Endothelial cell of umbilical vein (primary cell): Measurements from ENCODE around the gene KLHL41. TPM values are rescaled to one million over a fixed set of nuclear protein-coding genes. Genes with fewer than 3 reads are reported as not detected.

ENCODE experiments used
- BruUV-seq: library from RNA; stranded (reverse); fragments of 400-500 nt; replicated peaks from 2 replicates; lab custom pipeline; 2021; lab: Mats Ljungman, UMichigan
- CTCF ChIA-PET: fragments of 300-600, 350-600 bp; sonication (Branson Sonifier 250); formaldehyde crosslinking; loops from one replicate; lab custom pipeline; 2021; ENCODE audit warnings: antibody characterized with exemption, inconsistent platforms; lab: Charles Lee
- POLR2A ChIA-PET: fragments of 300-600, 350-600 bp; sonication (Branson Sonifier 250); formaldehyde crosslinking; loops from one replicate; lab custom pipeline; 2021; ENCODE audit warnings: antibody characterized with exemption, inconsistent platforms; lab: Charles Lee
- DNase-seq: peaks from one replicate; pipeline ENCODE4 v3.0.0-alpha.2; 2011; ENCODE audit warnings: low read depth, low spot score
- FAIRE-seq: peaks from 2 replicates; lab custom pipeline; 2011; peaks lifted over from hg19 to GRCh38; lab: Jason Lieb, UNC
- H2AFZ ChIP-seq: 2 replicates; pipeline ENCODE4 v1.6.0; 2012; ENCODE audit warnings: low read depth, low read length, control low read depth, inconsistent platforms
- H3K27ac ChIP-seq: 2 replicates; pipeline ENCODE4 v1.5.1; 2011; ENCODE audit warnings: low read depth, mild to moderate bottlenecking, control low read depth, low read length, moderate library complexity; ENCODE audit not compliant: insufficient read depth
- H3K27me3 ChIP-seq, 2 experiments: 2 replicates each; pipeline versions ENCODE4 v1.6.0 to v1.6.1; 2011; ENCODE audit warnings: low read length in 2 of 2, mixed read lengths in 1 of 2; ENCODE audit not compliant: control insufficient read depth in 2 of 2, insufficient read depth in 2 of 2
- H3K36me3 ChIP-seq, 2 experiments: 2 replicates in 1 of 2; 3 replicates in 1 of 2; pipeline ENCODE4 v1.5.1; 2011; ENCODE audit warnings: low read length in 2 of 2, mild to moderate bottlenecking in 1 of 2, moderate library complexity in 1 of 2; ENCODE audit not compliant: control insufficient read depth in 2 of 2, insufficient read depth in 2 of 2; ENCODE audit errors: extremely low read depth in 1 of 2
- H3K4me1 ChIP-seq: 3 replicates; pipeline ENCODE4 v1.5.1; 2011; ENCODE audit warnings: mild to moderate bottlenecking, low read length; ENCODE audit not compliant: control insufficient read depth, insufficient read depth; ENCODE audit errors: extremely low read depth
- H3K4me2 ChIP-seq: 2 replicates; pipeline ENCODE4 v1.6.1; 2011; ENCODE audit warnings: low read length, control low read depth, mixed read lengths; ENCODE audit not compliant: insufficient read depth
- H3K4me3 ChIP-seq, 3 experiments: fragments of 200-600 bp in 1 of 3; sonication (generic), shearing (Covaris generic) in 1 of 3; replicated peaks in 1 of 3; 2 replicates each; pipeline ENCODE4 v1.5.1; 2011 to 2016; ENCODE audit warnings: control low read depth in 3 of 3, low read length in 3 of 3, mild to moderate bottlenecking in 2 of 3, inconsistent platforms in 1 of 3, low read depth in 1 of 3, moderate library complexity in 1 of 3; ENCODE audit not compliant: insufficient read depth in 1 of 3
- H3K79me2 ChIP-seq: 2 replicates; pipeline ENCODE4 v1.6.0; 2012; ENCODE audit warnings: low read length, inconsistent platforms; ENCODE audit not compliant: control insufficient read depth, insufficient read depth
- H3K9ac ChIP-seq: replicated peaks from 2 replicates; pipeline ENCODE3; 2011; ENCODE audit warnings: low read length, control low read depth; ENCODE audit not compliant: insufficient read depth; ENCODE audit errors: extremely low read depth
- H3K9me1 ChIP-seq: replicated peaks from 3 replicates; pipeline ENCODE4 v1.6.0; 2011; ENCODE audit warnings: mild to moderate bottlenecking, low read length; ENCODE audit not compliant: control insufficient read depth, insufficient read depth; ENCODE audit errors: extremely low read depth
- H3K9me3 ChIP-seq: replicated peaks from 2 replicates; pipeline ENCODE4 v1.5.1; 2012; ENCODE audit warnings: low read length, inconsistent platforms; ENCODE audit not compliant: control insufficient read depth, insufficient read depth
- H4K20me1 ChIP-seq: replicated peaks from 2 replicates; pipeline ENCODE3; 2011; ENCODE audit warnings: mild to moderate bottlenecking, low read length; ENCODE audit not compliant: control insufficient read depth, insufficient read depth; ENCODE audit errors: extremely low read depth
- CTCF ChIP-seq, 2 donors: IDR thresholded peaks; 1 replicate in 1 of 2; 2 replicates in 1 of 2; pipeline ENCODE4 v1.5.1; 2011; ENCODE audit warnings: low read length in 2 of 2, mild to moderate bottlenecking in 2 of 2, moderate library complexity in 2 of 2, control low read depth in 1 of 2, inconsistent platforms in 1 of 2, low read depth in 1 of 2; ENCODE audit not compliant: insufficient read depth in 1 of 2; ENCODE audit errors: extremely low read depth in 1 of 2
- EZH2 ChIP-seq: IDR thresholded peaks from 2 replicates; pipeline ENCODE4 v1.6.1; 2012; ENCODE audit warnings: borderline replicate concordance, low read depth, mild to moderate bottlenecking, moderate library complexity, low read length, inconsistent platforms; ENCODE audit not compliant: severe bottlenecking
- FOS ChIP-seq: IDR thresholded peaks from 2 replicates; pipeline ENCODE4 v1.6.1; 2011; ENCODE audit warnings: mild to moderate bottlenecking, low read length, moderate library complexity, borderline replicate concordance; ENCODE audit not compliant: insufficient read depth
- GATA2 ChIP-seq: IDR thresholded peaks from 2 replicates; pipeline ENCODE4 v1.7.0; 2011; ENCODE audit warnings: low read depth, mild to moderate bottlenecking, moderate library complexity, mixed read lengths, low read length; ENCODE audit not compliant: insufficient read length, insufficient read depth
- JUN ChIP-seq: IDR thresholded peaks from 2 replicates; pipeline ENCODE4 v1.6.1; 2011; ENCODE audit warnings: borderline replicate concordance, low read depth; ENCODE audit not compliant: insufficient read length, insufficient read depth
- MAX ChIP-seq: IDR thresholded peaks from 2 replicates; pipeline ENCODE4 v1.6.1; 2011; ENCODE audit not compliant: insufficient read depth, insufficient read length
- MYC ChIP-seq: IDR thresholded peaks from one replicate; pipeline ENCODE4 v1.6.1; 2011; ENCODE audit warnings: mild to moderate bottlenecking, low read depth, low read length
- POLR2A ChIP-seq: IDR thresholded peaks from 2 replicates; pipeline ENCODE4 v1.6.1; 2012; ENCODE audit warnings: low read depth, mild to moderate bottlenecking, control low read depth, low read length
- POLR2AphosphoS5 ChIP-seq: IDR thresholded peaks from 2 replicates; pipeline ENCODE4 v1.6.1; 2012; ENCODE audit warnings: low read depth, mild to moderate bottlenecking, control low read depth, low read length, moderate library complexity; ENCODE audit not compliant: insufficient read depth
- dilution Hi-C: fragments of 300-500 bp; cut with MboI; formaldehyde crosslinking; loops from one replicate; pipeline ENCODE4 v1.15.0; 2019; ENCODE audit warnings: low sequenced_read_pairs; ENCODE audit not compliant: extremely low pct_ligation_motif_present
- intact Hi-C: fragments of 100-400 bp; cut with micrococcal nuclease; formaldehyde crosslinking; loops from one replicate; pipeline ENCODE4 v1.10.0; 2022
- polyA plus RNA-seq, 4 experiments: library from polyadenylated mRNA; depleted of rRNA in 3 of 4; stranded (reverse) in 3 of 4; unstranded in 1 of 4; fragments of >200 nt; gene quantifications; 2 replicates each; pipeline versions ENCODE4 v1.2.1 to v1.2.3, GENCODE V29; 2011 to 2012; ENCODE audit warnings: missing spikeins in 1 of 4
- total RNA-seq: library from RNA; stranded (reverse); gene quantifications from 2 replicates; pipeline ENCODE4 v1.2.3, GENCODE V29; 2021

The KLHL41 gene
- total and polyA plus RNA-seq, 2 donors (not counting 3 experiments of a cell fraction or from before 2014, with no cell fraction given): 0.08 to 0.73 TPM

- Histone ChIP-seq H3K4me1 (no peaks in the 10 kb centered on the region), H3K4me3 (no peak overlapping the region), H2AFZ (no peak overlapping the region), H4K20me1 (no peaks in the 10 kb centered on the region), H3K27me3 (no peaks in the 10 kb centered on the region), H3K79me2 (no peaks in the 10 kb centered on the region), H3K9me1 (peaks cover 2% of the 10 kb centered on the region), H3K9ac (no peak overlapping the region), H3K4me2 (no peak overlapping the region), H3K9me3 (no peaks in the 10 kb centered on the region), H3K36me3 (peaks cover 0 to 2% of the 10 kb centered on the region in 2 experiments), H3K27ac (no peak overlapping the region)
- FAIRE-seq (no peak), DNase-seq (no peak)
- no peak for TF ChIP-seq POLR2AphosphoS5
- no peak for TF ChIP-seq CTCF (IDR thresholded peaks at IDR 0.05; ENCODE audit: extremely low read depth in 1 of 2, insufficient read depth in 1 of 2, low read depth in 1 of 2, low read length in 2 of 2)
- TF ChIP-seq JUN: no peak
- ChIA-PET POLR2A (no interaction called here), CTCF (no interaction called here)
- dilution Hi-C loops (no loop called here), intact Hi-C loops (no loop called here)
- no TSS peak for BruUV-seq
These were observed 37.3 kb downstream of the KLHL41 start for GRCh38 chr2:169546756-169547155.

GRCh38 chr2:169561364-169561763 is 51.9 kb downstream of the KLHL41 start:
- Histone ChIP-seq H3K27ac (no peak overlapping the region), H3K4me1 (no peaks in the 10 kb centered on the region), H3K9me1 (no peaks in the 10 kb centered on the region), H2AFZ (no peak overlapping the region), H3K79me2 (no peaks in the 10 kb centered on the region), H3K4me2 (no peak overlapping the region), H3K36me3 (no peaks in the 10 kb centered on the region), H3K9ac (no peak overlapping the region), H4K20me1 (no peaks in the 10 kb centered on the region), H3K4me3 (no peak overlapping the region), H3K9me3 (no peaks in the 10 kb centered on the region), H3K27me3 (no peaks in the 10 kb centered on the region)
- FAIRE-seq (no peak), DNase-seq (no peak)
- BruUV-seq: no TSS peak
- TF ChIP-seq POLR2A: no peak
- no peak for TF ChIP-seq GATA2
- no peak for TF ChIP-seq FOS
- TF ChIP-seq CTCF (IDR thresholded peaks at IDR 0.05; ENCODE audit: extremely low read depth in 1 of 2, insufficient read depth in 1 of 2, low read depth in 1 of 2, low read length in 2 of 2): no peak
- no peak for TF ChIP-seq POLR2AphosphoS5
- no peak for TF ChIP-seq MYC
- no peak for TF ChIP-seq JUN
- TF ChIP-seq EZH2: no peak
- no peak for TF ChIP-seq MAX
- dilution Hi-C loops (no loop called here), intact Hi-C loops (no loop called here)
- CTCF ChIA-PET: no interaction called here
- POLR2A ChIA-PET: no interaction called here
